GM19025 (cell line): ENCODE data around the gene RBM47.
"Not testable (repeated sequence)": the region's sequence is repeated elsewhere in the genome, so short reads cannot be mapped to it uniquely, and the experiment has no call there.

ENCODE experiments used
- ATAC-seq: cut with Tn5 transposase; IDR thresholded peaks from one replicate; pipeline ENCODE4 v1.9.1; 2021; ENCODE audit warnings: mild to moderate bottlenecking, low read depth, moderate library complexity; ENCODE audit not compliant: unreplicated experiment

RBM47 gene

DNA sequence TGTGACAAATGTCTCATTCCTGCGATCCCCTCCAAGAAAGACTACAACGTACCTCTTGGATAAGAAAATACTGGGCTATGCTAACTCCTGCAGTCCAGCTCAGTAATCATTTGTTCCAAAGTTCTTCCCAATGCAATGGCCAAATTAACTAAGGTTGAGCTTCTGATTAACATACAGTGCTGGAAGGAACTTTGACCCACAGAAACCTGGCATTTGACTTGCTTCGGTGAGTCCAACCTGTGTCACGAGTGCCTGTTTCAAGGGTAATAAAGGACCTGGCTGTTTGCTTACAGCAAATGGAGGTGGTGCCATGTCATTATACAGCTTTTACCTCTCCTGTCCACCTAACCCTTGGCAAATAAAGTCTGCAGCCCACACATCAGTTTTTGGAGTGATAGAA, 83.2 kb downstream of the RBM47 start:
- ATAC-seq: no peak

DNA sequence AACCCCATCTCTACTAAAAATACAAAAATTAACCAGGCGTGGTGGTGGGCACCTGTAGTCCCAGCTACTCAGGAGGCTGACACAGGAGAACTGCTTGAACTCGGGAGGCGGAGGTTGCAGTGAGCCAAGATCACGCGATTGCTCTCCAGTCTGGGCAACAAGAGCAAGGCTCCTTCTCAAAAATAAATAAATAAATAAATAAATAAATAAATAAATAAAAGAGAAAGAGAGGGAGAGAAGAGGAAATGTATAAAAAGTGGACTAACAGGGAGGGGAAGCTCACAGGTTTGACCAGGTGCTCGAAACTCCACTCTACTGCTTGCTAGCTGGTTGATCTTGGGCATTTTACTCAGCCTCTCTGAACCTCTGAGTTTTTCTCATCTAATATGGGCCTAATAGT, 84.2 kb downstream of the RBM47 start:
- ATAC-seq: not testable (repeated sequence)

DNA sequence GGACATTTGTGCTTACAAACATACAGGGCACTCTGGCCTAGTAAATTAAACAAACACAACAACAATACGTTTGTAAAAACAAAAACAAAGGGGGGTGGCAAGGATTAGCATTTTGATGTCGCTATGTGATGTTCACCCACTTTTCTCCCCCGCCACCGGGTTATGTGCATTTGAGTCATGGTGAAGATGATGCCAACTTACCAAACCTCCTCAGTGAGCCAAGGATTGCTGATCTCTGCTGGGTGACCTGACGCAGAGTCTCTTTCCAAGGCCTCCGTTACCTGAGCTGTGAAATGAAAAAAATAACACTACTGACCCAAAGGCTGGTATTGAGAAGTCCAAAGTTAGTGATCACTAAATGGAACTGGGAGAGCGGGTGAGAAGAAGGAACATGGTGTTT, 85.4 kb downstream of the RBM47 start:
- ATAC-seq: no peak

DNA sequence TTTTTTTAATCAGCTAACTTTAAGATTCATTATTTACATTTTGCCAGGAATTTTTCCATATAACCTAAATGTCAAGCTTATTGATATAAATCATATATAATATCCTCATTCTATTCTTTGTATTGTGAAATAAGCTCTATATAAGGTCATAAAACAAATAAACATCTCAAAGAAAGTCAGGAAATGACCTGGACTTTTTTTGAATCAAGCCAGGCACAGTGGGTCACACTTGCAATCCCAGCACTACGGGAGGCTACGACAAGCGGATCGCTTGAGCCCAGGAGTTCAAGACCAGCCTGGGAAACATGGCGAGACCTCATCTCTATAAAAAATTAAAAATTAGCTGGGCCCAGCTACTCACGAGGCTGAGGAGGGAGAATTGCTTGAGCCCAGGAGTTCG, 88.9 kb downstream of the RBM47 start:
- ATAC-seq: no peak

DNA sequence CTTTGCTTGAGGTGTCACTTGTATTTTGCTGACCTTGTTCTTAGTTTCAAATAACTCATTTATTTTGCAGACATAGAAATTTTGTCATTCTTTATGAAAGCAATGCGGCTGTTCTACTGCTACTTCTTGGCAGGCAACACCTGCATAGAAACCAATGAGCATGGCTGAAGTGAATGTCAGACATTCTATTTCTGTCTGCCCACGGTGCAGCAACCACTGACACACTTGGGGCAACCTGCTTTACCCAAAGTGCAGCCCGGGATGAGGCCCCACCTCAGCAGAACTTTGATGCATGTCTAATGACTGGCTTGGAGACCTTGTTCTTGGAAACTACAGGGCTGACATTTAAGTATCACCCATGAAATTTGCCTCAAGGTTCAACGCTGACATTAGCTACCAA, 93.6 kb downstream of the RBM47 start:
- ATAC-seq: no peak

DNA sequence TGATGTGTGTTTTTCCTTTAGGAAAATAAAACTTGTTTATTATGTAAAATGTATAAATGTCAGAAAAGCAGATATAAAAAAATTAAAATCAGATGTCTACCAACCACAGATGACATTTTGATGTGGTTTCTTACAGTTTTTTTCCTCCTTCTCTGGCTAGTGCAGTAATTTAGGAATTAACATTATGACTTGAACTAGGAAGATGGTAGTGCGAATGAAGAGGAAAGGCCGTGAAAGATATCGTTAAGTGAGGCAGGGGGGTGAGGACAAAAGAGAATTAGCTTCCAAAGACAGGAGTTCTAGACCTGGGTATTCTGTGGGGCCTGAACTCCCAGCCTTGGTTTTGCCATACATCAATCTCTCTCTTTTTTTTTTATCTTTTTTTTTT, 98.0 kb downstream of the RBM47 start:
- no peak for ATAC-seq

DNA sequence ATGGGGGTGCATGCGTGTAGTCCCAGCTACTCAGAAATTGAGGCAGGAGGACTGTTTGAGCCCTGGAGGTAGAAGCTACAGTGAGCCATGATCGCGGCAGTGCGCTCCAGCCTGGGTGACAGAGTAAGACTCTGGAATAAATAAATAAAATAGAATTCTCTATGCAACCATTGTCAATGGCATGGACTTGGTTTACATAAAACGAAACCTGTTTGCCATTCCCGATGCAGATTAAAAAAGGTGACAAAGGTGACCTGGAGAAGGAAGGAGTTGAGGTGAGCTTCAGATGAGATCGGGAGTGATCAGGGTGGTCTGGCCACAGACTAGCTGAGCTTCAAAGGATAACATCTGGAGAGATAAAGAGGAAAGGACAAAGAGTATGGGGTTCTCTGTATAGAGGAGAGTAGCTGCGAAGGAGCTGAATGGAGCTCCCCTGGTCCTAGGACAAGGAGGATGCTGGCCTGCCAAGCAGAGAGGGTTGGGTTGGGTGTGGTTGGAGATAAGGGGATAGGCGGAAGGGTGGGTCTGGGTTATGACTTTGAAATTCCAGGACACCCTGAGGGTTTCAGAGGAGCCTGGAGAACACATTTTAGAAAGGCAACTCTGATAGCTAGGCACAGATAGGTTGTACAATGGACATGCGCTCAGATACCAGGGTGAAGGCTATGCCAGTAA, 98.6 kb downstream of the RBM47 start:
- no peak for ATAC-seq

DNA sequence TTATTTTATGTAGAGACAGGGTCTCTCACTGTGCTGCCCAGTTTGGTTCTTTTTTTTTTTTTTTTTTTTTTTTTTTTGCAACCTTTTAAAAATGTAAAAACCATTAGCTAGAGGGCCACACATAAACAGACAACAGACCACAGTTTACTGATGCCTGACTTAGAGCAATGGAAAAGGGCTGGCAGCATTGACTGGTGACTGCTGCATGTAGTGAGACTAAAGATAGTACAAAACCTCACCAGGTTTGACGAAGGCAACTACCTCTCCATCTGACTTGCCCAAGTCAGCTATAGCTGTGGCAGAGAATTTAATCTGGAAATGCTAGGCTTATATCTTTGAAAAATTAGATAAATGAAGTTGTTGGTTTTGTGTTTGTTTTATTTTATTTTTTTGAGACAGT, 102.9 kb downstream of the RBM47 start:
- ATAC-seq: no peak

DNA sequence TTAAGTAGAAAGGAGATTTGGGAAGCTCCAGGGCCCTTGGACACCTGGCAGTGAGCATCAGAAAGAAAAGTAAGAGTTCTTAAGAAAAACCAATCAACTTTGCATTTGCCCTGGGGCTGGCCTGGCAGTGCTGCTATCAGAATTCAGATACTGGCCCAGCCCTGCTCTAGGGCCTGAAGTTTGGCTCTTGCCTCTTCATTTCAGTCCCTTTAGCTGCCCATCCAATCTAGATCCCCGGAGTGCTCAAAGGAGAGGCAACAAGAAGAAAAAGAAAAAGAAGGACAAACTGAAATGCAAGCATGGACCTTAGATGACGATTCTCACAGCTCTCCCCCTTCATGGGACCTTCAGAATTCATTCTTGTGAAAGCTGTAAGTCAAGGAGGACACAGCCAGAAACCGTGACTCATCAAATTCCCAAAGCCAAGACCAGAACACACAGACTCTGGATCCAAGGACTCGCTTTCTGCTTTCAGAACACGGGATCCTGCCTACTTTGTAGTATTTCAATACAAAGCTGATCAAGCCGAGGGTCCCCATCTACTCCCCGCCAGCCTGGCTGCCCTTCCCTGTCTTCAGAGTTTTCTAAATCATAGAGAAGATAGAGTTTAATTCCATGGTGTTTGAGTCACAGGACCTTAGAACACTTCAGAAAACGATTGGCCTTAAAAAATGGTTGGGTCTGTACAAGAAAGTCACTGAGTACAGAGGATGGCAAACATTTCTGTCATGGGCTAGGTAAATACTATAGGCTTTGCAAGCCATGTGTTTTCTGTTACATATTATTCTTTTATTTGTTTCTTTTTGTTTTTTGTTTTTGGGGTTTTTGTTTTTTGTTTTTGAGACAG, 103.7 kb downstream of the RBM47 start:
- ATAC-seq: no peak

DNA sequence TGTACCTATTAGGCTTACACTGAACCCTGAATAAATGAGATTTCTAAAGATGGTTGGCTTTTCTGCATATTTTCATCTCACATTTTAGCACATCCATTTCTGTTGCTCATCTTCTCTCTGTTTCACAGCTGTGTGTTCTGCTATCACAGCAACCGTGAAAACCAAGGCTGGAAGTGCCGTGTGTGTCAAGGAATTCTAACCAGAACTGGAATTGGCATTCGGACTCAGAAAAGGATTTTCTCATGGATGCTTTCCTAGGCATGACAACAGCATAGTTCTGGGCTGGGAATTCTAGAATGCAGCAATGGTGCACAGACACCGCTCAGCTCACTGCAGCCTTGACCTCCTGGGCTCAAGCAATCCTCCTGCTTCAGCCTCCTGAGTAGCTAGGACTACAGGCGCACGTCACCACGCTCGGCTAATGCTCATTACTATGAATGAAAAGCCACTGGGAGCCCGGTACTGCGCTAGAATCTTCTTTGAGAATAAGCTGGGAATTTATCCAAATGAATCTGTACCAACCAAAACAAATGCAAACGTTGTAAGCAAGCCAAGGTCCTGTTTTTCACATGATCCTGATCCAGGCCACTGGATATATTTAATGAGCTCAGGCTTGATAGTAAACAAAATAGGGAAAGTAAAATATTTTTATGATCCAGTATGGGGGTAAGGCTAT, 105.2 kb downstream of the RBM47 start:
- no peak for ATAC-seq

DNA sequence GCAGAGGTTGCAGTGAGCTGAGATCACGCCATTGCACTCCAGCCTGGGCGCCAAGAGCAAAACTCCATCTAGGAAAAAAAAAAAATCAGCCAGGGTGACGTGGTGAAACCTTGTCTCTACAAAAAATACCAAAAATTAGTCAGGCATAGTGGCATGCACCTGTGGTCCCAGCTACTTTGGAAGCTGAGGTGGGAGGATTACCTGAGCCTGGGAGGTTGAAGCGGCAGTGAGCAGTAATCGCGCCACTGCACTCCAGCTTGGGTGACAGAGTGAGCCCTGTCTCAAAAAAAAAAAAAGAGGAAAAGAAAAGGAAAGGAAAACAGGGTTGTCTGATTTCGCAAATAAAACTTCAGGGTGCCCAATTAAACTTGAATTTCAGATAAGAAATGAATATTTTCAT, 106.1 kb downstream of the RBM47 start:
- no peak for ATAC-seq

DNA sequence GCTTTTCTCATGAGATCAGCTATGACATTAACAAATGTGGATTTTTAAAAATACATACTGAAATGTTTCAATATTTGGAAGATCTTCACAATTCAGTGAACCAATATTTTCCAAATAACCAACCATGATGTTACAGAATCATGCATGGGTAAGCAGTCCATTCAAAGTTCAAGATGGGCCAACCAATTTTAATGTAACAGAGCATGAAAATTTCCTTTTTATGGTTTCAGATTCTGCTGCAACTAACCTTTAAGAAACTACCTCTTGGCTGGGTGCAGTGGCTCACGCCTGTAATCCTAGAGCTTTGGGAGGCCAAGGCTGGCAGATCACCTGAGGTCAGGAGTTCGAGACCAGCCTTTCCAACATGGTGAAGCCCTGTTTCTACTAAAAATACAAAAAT, 107.7 kb downstream of the RBM47 start:
- no peak for ATAC-seq

DNA sequence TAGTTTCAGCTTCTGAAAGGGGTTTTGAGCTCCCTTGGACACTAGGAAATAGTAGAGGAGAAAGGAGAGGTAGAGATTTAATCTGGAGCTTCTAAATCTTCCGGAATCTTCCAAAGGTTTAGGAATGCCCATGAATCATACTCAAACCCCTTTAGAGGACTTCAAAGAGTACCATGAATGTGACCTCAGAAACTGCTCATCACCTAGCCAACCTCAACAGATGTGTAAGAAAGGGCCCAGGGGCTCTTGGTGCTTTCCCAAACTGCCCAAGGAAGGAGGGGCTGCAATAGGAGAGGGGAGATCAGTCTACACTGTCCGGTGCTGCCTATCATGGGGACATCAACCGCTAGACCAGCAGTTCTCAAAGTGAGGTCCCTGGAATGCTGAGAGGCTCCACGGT, 109.1 kb downstream of the RBM47 start:
- ATAC-seq: no peak

DNA sequence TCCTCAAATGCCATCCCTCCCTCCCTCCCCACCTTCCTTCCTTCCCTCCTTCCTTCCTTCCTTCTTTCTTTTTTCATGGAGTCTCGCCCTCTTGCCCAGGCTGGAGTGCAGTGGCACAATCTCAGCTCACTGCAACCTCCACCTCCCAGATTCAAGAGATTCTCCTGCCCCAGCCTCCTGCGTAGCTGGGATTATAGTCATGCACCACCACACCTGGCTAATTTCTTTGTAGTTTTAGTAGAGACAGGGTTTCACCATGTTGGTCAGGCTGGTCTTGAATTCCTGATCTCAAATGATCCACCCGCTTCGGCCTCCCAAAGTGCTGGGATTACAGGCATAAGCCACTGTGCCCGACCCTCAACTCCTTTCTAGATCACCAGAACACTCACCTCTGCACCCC, 112.6 kb downstream of the RBM47 start:
- not testable (repeated sequence) for ATAC-seq

DNA sequence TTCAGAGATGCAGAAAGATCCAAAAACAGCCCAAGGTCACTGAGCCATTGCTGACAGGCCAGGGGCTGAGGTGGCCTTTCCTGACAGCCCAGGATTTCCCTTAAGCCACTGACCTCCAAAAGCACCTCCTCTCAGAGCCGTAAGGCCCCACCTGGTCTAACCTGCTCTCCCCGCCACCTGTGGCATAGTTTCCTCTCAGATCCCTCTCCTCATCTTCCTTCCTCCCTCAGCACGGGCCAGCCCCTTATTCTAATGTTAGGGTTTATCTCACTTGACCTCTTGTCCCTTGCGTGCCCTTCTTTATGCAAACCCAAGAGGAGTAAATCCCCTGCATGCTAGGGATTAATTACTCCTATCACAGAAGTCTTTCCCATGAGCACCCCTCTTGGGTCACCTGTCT, 113.0 kb downstream of the RBM47 start:
- ATAC-seq: no peak

DNA sequence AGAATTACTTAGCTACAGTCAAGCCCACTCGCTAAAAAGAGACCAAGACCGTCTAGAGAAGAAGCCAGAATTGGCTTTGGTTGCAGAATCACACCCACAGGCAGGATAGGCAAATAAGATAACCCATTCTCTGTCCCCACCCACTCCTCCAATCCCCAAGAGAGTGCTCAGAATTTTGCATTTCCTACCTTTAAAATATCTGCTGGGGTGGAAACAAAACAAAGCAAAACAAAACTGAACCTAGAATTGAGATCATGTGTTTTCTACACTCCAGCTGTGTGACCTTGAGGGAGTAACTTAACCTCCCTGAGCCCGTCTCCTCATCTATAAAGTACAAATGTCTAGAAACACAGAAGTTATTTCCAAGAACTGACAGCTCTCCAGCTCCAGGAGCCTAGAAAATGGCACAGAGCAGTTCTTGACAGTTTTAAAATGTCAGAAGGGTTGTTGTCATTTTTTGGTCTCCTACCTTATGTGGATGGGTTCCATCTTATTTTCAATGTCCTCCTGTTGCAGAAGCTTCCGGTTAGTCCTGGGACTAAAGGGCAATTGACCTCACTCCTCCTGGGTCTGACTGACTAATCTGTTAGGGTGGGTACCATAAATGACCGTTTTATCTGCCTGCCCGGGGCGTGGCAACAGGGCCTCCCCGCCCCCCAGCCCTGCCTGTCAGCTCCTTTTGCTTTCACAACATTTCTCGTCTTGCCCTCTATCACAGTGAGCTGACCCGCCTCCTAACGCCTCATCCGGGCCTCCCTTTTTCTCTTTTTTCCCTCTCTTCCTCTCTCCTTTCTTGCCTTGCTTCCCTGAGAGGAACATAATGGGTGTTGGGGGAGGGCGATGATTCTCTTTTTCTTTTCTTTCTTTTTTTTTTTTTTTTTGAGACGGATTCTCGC, 114.0 kb downstream of the RBM47 start:
- peak; percentile 76 for ATAC-seq

DNA sequence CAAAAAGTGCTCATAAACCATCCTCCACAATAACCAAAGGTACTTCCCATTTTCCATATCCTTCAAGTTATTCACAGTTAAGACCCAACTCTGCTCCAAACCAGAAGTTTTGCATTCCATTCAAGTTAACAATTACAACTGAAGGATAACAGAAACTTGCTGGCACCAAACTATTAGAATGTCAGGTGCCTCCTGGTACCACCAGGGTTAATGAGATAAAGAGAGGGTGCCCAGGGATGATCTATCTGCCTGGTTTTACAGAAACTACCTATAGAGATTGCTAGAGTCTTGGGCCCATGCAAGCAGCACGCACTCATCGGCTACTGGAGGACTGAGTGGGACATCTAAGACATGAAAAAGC, 114.6 kb downstream of the RBM47 start:
- no peak for ATAC-seq

DNA sequence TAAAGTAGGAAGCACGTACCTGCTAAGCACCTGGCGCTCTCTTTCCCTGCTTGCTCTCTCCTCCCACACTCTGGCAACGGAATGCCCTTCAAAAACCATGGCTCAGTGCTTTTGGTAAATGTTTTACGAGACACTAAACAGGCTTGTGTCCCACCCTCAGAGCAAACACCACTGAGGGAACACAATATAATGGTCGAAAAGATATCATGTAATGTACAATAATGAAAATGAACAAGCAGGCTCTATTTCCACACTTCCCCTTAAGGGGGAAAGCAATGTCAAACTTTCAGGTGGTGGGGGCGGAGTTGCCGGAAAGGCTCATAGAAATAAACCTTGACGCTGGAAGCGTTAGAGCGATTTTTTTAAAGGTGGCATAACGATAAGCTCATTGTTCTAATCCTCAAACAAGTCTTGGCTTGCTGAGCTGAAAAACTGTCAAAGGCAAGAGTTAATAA, 115.1 kb downstream of the RBM47 start:
- no peak for ATAC-seq

DNA sequence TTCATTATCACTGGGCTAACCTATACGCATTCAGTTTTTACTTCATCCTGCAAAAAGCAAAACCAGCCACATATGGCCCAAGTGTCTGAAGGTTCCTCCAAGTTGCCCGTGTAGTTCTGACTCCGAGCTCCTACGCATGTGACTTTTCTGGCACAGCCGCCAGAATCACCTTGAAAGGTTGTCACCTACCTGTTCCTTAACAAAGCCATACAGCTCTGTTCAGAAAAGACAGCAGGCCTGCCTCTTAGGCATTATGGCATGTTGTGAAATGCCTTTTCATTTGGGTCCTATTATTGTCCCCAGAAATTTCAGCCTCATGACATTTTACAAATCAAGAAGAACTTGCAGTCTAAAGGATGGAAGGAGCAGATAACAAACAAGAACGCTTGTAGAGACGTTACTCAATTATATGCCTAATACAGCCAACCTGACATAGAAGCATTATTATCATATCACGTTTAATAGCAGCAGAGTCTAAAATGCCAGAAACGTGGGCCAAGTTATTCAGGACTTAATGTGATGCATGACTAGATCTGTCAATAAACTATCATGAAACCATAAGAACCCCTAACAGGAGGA, 118.5 kb downstream of the RBM47 start:
- ATAC-seq: no peak

DNA sequence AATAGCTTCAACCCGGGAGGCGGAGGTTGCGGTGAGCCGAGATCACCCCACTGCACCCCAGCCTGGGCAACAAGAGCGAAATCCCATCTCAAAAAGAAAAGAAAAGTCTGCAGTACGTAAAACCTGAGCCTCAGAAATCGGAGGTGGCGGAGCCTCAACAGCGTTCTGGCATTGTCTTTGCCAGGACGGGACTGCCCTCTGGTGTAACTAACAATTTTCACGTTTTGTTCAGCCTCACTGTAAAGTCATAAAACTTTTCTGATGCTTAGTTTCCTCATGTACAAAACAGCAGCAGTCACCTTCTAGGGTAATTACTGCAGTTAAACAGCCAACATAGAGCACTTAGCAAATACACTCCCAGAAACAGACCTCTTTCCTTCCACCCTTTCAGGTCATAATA, 121.7 kb downstream of the RBM47 start:
- no peak for ATAC-seq
